ENCODE data around the gene C4BPB. TPM values are rescaled to one million over a fixed set of nuclear protein-coding genes. Genes with fewer than 3 reads are reported as not detected.

C4BPB gene
- total and polyA plus RNA-seq, 8 donors, result 0.73 to 6.4 (median 0.92) TPM

- no peaks in the 10 kb centered on the region for H3K27me3 ChIP-seq
- peak overlapping the region; percentile 63 to 68 for H3K4me3 ChIP-seq
- H3K27ac ChIP-seq, result peak overlapping the region; percentile 91 to 94
- peak; percentile 53 for ATAC-seq
- peaks cover 21 to 77% of the 10 kb centered on the region in 2 donors for H3K4me1 ChIP-seq
- H3K36me3 ChIP-seq, result peaks cover 0 to 20% of the 10 kb centered on the region in 2 donors
- peak; percentile 92 to 94 (median 93) for DNase-seq
- no peaks in the 10 kb centered on the region for H3K9me3 ChIP-seq
- intact Hi-C loops (cut with DNase I), result no loop called here
- TF ChIP-seq, protein P1, sequence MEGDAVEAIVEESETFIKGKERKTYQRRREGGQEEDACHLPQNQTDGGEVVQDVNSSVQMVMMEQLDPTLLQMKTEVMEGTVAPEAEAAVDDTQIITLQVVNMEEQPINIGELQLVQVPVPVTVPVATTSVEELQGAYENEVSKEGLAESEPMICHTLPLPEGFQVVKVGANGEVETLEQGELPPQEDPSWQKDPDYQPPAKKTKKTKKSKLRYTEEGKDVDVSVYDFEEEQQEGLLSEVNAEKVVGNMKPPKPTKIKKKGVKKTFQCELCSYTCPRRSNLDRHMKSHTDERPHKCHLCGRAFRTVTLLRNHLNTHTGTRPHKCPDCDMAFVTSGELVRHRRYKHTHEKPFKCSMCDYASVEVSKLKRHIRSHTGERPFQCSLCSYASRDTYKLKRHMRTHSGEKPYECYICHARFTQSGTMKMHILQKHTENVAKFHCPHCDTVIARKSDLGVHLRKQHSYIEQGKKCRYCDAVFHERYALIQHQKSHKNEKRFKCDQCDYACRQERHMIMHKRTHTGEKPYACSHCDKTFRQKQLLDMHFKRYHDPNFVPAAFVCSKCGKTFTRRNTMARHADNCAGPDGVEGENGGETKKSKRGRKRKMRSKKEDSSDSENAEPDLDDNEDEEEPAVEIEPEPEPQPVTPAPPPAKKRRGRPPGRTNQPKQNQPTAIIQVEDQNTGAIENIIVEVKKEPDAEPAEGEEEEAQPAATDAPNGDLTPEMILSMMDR (IDR thresholded peaks at IDR 0.05), result no peak
Measured at GRCh38 chr1:207050480-207051190, 38.0 kb upstream of the C4BPB start.

DNA sequence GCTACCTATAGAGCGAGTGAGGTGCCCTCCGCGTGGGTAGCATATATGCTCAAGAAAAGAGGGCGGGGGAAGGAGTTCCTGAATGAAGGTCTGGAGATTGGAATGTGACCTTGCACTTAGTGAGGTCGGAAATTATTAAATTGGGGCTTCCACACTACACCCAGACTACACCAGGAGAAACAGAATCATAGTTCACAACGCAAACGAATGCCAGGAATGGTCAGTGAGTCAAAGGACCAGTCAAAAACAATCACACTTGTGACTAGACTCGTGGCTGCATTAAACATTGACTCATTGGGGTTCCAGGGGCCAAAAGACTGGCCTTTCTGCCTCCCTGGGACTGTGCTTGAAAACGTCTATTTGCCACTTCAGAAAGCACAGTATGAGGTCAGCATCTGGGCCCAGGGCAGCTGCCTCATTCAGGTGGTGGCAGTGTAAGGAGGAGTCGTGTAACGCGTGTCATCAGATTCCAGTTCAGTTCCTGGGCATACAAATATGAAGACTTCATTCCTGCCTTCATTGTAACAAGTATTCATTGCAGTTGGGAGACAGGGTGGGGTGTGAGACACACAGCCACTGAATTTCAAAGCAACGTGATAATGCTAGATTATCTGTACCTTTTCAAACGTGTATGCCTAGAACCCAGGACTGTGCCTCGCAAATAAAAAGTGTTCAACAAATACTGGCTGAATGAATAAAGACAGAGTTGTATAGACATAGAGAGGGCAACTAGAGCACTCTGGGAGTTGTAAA, 37.3 kb upstream of the C4BPB start, which contains the start of gene YOD1:
TSS of gene YOD1 (minus strand) at position 18 of the 753 bp plus-strand sequence. CDS start 178 bp downstream, outside the sequence.
- no peaks in the 10 kb centered on the region for H3K9me3 ChIP-seq
- peaks cover 21 to 74% of the 10 kb centered on the region in 2 donors for H3K4me1 ChIP-seq
- peak within 1 kb of the TSS; percentile 91 to 94 for H3K27ac ChIP-seq
- peak in 1 of 4 donors; percentile 50 for DNase-seq
- H3K27me3 ChIP-seq, result no peaks in the 10 kb centered on the region
- intact Hi-C loops (cut with DNase I), result no loop called here
- TF ChIP-seq, protein P1 (IDR thresholded peaks at IDR 0.05), result no peak
- H3K4me3 ChIP-seq, result peak within 1 kb of the TSS; percentile 63 to 68
- ATAC-seq, result peak; percentile 30
- H3K36me3 ChIP-seq, result peaks cover 0 to 20% of the 10 kb centered on the region in 2 donors

DNA sequence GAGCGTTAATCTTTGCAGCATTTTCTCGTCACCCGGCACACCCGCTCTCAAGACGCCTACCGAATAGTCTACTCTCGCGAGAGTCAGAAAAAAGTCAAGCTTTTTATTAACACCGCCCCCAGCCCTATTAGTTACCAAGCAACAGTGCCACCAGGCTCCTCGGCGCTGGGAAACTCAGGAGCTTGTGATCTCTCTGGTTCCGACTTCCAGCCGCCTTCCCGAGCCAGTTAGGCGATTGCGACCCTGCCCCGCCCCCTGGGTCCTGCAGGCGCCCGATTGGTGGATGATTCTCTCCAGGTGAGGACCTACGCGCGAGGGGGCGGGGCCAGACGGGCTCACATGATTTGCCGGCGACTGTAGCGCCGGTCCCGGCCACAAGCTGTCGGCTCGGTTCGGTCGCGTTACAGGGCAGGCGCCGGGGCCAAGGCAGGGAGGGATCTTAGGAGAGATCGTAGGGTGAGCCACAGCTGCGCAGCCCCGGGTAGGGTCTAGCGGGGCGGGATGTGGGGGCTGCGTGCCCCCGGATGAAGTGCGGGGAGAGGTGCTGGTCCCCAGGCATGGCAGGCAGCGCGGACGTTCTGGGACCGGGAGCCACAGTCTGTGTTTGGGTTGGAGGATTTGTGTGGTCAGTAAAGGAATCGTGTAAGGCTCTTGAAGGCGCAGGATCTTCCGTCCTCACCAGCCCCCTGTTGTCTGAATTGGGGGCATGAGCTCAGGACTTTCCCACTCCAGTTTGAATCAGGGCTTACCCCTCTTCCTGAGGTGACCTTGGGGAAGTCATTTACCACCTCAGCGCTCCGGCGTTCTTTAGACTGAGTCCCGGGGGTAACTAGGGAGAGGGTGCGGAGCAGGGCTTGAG, 35.5 kb upstream of the C4BPB start, which contains the start of gene PFKFB2:
TSS of gene PFKFB2 (plus strand) at position 365 of the 859 bp plus-strand sequence. CDS start 1,443 bp downstream, outside the sequence.
- Histone ChIP-seq H3K27me3 (no peaks in the 10 kb centered on the region), H3K4me3 (peak within 1 kb of the TSS; percentile 60 to 68), H3K36me3 (peaks cover 0 to 14% of the 10 kb centered on the region in 2 donors), H3K27ac (peak within 1 kb of the TSS; percentile 91 to 94), H3K4me1 (peaks cover 14 to 63% of the 10 kb centered on the region in 2 donors), H3K9me3 (no peaks in the 10 kb centered on the region)
- ATAC-seq (peak; percentile 85), DNase-seq (peak; percentile 90 to 99 (median 97))
- intact Hi-C loops (cut with DNase I), result no loop called here
- TF ChIP-seq, protein P1 (IDR thresholded peaks at IDR 0.05), result peak in 1 of 2 donors; percentile 45

DNA sequence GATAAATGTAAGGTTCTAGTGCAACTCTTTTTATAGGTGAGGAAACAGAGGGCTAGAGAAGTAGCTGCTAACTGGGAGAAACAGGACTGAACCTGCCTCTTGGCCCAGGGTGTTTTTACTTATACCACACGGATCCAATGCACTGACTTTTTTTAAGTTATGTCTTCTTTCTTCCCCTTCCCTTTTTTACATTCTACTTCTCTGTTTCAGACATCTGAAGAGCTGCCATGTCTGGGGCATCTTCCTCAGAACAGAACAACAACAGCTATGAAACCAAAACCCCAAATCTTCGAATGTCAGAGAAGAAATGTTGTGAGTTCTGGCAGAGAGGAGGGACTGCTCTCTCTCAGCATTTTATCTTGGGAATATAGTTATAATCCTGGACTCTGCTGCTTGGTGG, 34.2 kb upstream of the C4BPB start:
- Histone ChIP-seq H3K27ac (peak overlapping the region; percentile 37 to 94), H3K36me3 (peaks cover 0 to under 1% of the 10 kb centered on the region in 2 donors), H3K9me3 (no peaks in the 10 kb centered on the region), H3K4me3 (peak overlapping the region in 1 of 2 donors; percentile 60), H3K27me3 (no peaks in the 10 kb centered on the region), H3K4me1 (peaks cover 10 to 57% of the 10 kb centered on the region in 2 donors)
- ATAC-seq (no peak), DNase-seq (no peak)
- TF ChIP-seq, protein P1 (IDR thresholded peaks at IDR 0.05), result no peak
- intact Hi-C loops (cut with DNase I), result no loop called here

Measured in left lung (tissue), 10 donors.